Fibroblast of lung (primary cell): Measurements from ENCODE around the gene METTL23.

Experiments
- CTCF ChIP-seq, 2 donors: IDR thresholded peaks in 1 of 2; conservative IDR thresholded peaks in 1 of 2; 1 replicate in 1 of 2; 2 replicates in 1 of 2; pipeline ENCODE4 v1.5.1; 2011 to 2012; ENCODE audit warnings: low read length in 2 of 2, control low read depth in 1 of 2, inconsistent platforms in 1 of 2, low read depth in 1 of 2, mild to moderate bottlenecking in 1 of 2
- EZH2 ChIP-seq: IDR thresholded peaks from 2 replicates; pipeline ENCODE4 v1.5.1; 2012; ENCODE audit warnings: low read length, control low read depth, mild to moderate bottlenecking; ENCODE audit errors: missing control alignments

DNA sequence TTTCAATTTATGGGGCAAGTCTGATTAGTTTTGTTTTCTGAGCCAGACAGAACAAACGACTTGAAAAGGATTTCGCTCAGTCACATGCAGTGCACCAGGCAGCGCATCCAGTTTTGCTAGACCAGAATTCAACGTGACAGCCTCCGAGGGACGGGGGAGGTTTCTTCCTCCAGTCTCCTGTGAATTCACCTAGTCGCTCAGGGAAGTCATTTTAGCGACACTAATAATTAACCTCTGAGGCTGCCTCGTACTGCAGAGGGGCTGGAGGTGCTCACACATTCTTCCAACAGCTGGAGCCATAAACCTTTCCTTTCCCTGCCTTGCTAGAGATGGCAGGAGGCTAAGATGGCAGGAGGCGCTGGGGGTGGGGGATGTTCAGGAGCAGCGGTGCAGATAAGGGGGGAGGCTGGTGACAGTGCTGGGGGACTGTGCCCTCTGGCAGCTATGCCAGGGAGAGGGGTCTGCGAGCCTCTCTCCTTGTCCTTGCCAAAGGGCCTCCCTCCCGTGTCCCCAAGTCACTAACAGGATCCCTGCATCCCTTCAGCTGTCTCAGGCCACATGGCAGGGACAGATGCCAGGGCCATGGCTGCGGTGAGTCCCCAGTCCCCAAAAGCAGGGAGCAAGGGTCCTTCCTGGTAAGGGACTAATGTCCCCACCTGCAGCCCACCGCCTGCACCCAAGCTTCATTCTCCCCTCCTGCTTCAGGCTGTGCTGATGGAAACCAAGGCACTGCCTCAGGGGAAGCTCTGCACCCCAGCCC is 39.9 kb upstream of the METTL23 start:
- TF ChIP-seq EZH2 (no peak), CTCF (conservative IDR thresholded peaks at IDR 0.05 in 1 of 2, IDR thresholded peaks at IDR 0.05 in 1 of 2; ENCODE audit: low read depth in 1 of 2, low read length in 2 of 2) (no peak)
